HT1080 (cell line): ENCODE data around the gene CDC14C. TPM values are rescaled to one million over a fixed set of nuclear protein-coding genes. Genes with fewer than 3 reads are reported as not detected.
"Not testable (repeated sequence)": the region's sequence is repeated elsewhere in the genome, so short reads cannot be mapped to it uniquely, and the experiment has no call there.

ENCODE experiments used
- DNase-seq: peaks from one replicate; pipeline ENCODE4 v3.0.0-alpha.2; 2015; ENCODE audit warnings: low read depth
- polyA plus RNA-seq, 2 experiments: library from polyadenylated mRNA; depleted of rRNA; stranded (reverse); fragments of >200 nt; gene quantifications; 2 replicates each; pipeline ENCODE4 v1.2.3, GENCODE V29; 2015
- total RNA-seq: library from RNA; depleted of rRNA; stranded (reverse); fragments of >200 nt; shearing (Covaris generic); gene quantifications from 2 replicates; pipeline ENCODE4 v1.2.3, GENCODE V29; 2014; rRNA removed

Gene CDC14C
- not detected in 2 replicates for total RNA-seq
- not detected in 2 replicates for polyA plus RNA-seq (2015; cell fraction: cytosol; rRNA removed)
- not detected in 2 replicates for polyA plus RNA-seq (2015; cell fraction: nucleus; rRNA removed)

- no peak for DNase-seq
Measured at GRCh38 chr7:48924433-48924832, at the start of gene CDC14C. TSS of gene CDC14C (plus strand) at chr7:48924547. CDS start at chr7:48924673, 126 bp downstream.

GRCh38 chr7:48875045-48875916 lies 49.1 kb upstream of the CDC14C start:
- DNase-seq, result peak; percentile 34

GRCh38 chr7:48876087-48876486 lies 48.3 kb upstream of the CDC14C start:
- no peak for DNase-seq

GRCh38 chr7:48880851-48881250 lies 43.5 kb upstream of the CDC14C start:
- no peak for DNase-seq

- DNase-seq, result peak; percentile 43
Measured at GRCh38 chr7:48887500-48887899, 36.8 kb upstream of the CDC14C start.

- DNase-seq, result no peak
Measured at GRCh38 chr7:48894574-48894973, 29.8 kb upstream of the CDC14C start.

- peak; percentile 12 for DNase-seq
Measured at GRCh38 chr7:48899932-48900331, 24.4 kb upstream of the CDC14C start.

- DNase-seq, result no peak
Measured at GRCh38 chr7:48901966-48902365, 22.4 kb upstream of the CDC14C start.

- DNase-seq, result no peak
Measured at GRCh38 chr7:48904975-48905374, 19.4 kb upstream of the CDC14C start.

- not testable (repeated sequence) for DNase-seq
Measured at GRCh38 chr7:48905686-48906085, 18.7 kb upstream of the CDC14C start.

- DNase-seq, result not testable (repeated sequence)
Measured at GRCh38 chr7:48909887-48910286, 14.5 kb upstream of the CDC14C start.

GRCh38 chr7:48931481-48931880 lies 7.1 kb downstream of the CDC14C start:
- no peak for DNase-seq

GRCh38 chr7:48932126-48932910 lies 8.0 kb downstream of the CDC14C start:
- no peak for DNase-seq

- DNase-seq, result no peak
Measured at GRCh38 chr7:48933549-48934085, 9.3 kb downstream of the CDC14C start.

- peak; percentile 65 for DNase-seq
Measured at GRCh38 chr7:48938539-48939295, 14.4 kb downstream of the CDC14C start.

- no peak for DNase-seq
Measured at GRCh38 chr7:48943279-48943990, 19.1 kb downstream of the CDC14C start.

GRCh38 chr7:48955916-48956315 lies 31.6 kb downstream of the CDC14C start:
- no peak for DNase-seq

GRCh38 chr7:48959676-48960075 lies 35.3 kb downstream of the CDC14C start:
- no peak for DNase-seq

GRCh38 chr7:48962821-48963505 lies 38.6 kb downstream of the CDC14C start:
- DNase-seq, result peak; percentile 1

- DNase-seq, result no peak
Measured at GRCh38 chr7:48964074-48964473, 39.7 kb downstream of the CDC14C start.
